HK-2 (cell line): ENCODE results near the gene DLGAP1.
A peak's percentile ranks its signal among the peaks of the same experiment; 100 is the strongest.
"Not testable (repeated sequence)": the region's sequence is repeated elsewhere in the genome, so short reads cannot be mapped to it uniquely, and the experiment has no call there.

Experiments
- DNase-seq: peaks from one replicate; pipeline ENCODE4 v3.0.0-alpha.2; 2018; ENCODE audit not compliant: unreplicated experiment

The DLGAP1 gene

GRCh38 chr18:3624935-3625741 lies 830.0 kb downstream of the DLGAP1 start:
- DNase-seq: peak; percentile 75

- no peak for DNase-seq
These were observed 830.6 kb downstream of the DLGAP1 start for GRCh38 chr18:3624546-3624934.

GRCh38 chr18:3623769-3624545 lies 831.1 kb downstream of the DLGAP1 start:
- peak; percentile 91 for DNase-seq

- DNase-seq: no peak
These were observed 834.7 kb downstream of the DLGAP1 start for GRCh38 chr18:3620146-3621119.

- no peak for DNase-seq
These were observed 835.4 kb downstream of the DLGAP1 start for GRCh38 chr18:3619746-3620145.

- no peak for DNase-seq
These were observed 835.9 kb downstream of the DLGAP1 start for GRCh38 chr18:3619222-3619621.

GRCh38 chr18:3616744-3617143 lies 838.4 kb downstream of the DLGAP1 start:
- DNase-seq: no peak

- no peak for DNase-seq
These were observed 839.0 kb downstream of the DLGAP1 start for GRCh38 chr18:3616142-3616541.

GRCh38 chr18:3615374-3615985 lies 839.6 kb downstream of the DLGAP1 start:
- no peak for DNase-seq

- DNase-seq: no peak
These were observed 842.8 kb downstream of the DLGAP1 start for GRCh38 chr18:3612315-3612714.

- DNase-seq: no peak
These were observed 843.6 kb downstream of the DLGAP1 start for GRCh38 chr18:3611313-3612090.

- DNase-seq: no peak
These were observed 844.3 kb downstream of the DLGAP1 start for GRCh38 chr18:3610813-3611212.

GRCh38 chr18:3610188-3610708 lies 844.9 kb downstream of the DLGAP1 start:
- DNase-seq: no peak

GRCh38 chr18:3608488-3608887 lies 846.6 kb downstream of the DLGAP1 start:
- DNase-seq: no peak

- DNase-seq: not testable (repeated sequence)
These were observed 847.0 kb downstream of the DLGAP1 start for GRCh38 chr18:3608099-3608453.

- no peak for DNase-seq
These were observed 847.6 kb downstream of the DLGAP1 start for GRCh38 chr18:3607309-3608098.

GRCh38 chr18:3606863-3607262 lies 848.2 kb downstream of the DLGAP1 start:
- DNase-seq: not testable (repeated sequence)

GRCh38 chr18:3605954-3606443 lies 849.1 kb downstream of the DLGAP1 start:
- no peak for DNase-seq

- DNase-seq: no peak
These were observed 849.6 kb downstream of the DLGAP1 start for GRCh38 chr18:3605486-3605952.
